ENCODE measurements around the gene RBM20. TPM values are rescaled to one million over a fixed set of nuclear protein-coding genes. Genes with fewer than 3 reads are reported as not detected.

The RBM20 gene
- polyA plus RNA-seq, 3 donors from 2014 or later: not detected

GRCh38 chr10:110790913-110791506 is 146.9 kb downstream of the RBM20 start:
- DNase-seq: no peak
- Mint-ChIP-seq H3K9me3 (no peaks in the 10 kb centered on the region), H3K27ac (no peak overlapping the region), H3K4me3 (no peak overlapping the region), H3K36me3 (no peaks in the 10 kb centered on the region), H3K27me3 (ENCODE audit: low read depth in 3 of 3) (peaks cover 0 to 9% (median 4%) of the 10 kb centered on the region in 3 donors), H3K4me1 (no peaks in the 10 kb centered on the region)

DNA sequence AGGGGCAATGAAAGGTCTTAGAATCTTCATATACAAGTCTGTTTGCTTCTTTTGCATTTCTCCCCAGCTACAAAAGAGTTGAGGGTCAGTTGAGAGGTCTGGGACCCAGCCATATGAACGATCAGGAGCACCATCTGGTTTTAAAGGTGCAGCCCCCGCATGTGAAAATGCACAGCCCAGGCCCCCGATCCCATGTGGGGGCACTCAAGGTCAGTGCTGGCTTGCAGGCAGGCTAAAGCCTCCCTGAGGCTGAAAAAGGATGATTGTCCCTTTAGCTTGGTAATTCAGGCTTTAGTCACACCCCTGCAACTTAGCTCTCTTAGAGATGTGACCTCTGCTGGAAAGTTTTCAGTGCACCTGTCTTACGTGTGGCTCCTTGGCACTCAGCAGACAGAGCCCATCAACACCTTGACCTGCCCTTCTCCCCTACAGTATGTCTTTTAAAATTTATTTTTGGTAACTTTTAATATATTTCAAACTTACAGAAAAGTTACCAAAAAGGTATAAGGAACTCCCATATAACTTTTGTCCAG is 147.5 kb downstream of the RBM20 start:
- H3K4me3 Mint-ChIP-seq: no peak overlapping the region
- no peaks in the 10 kb centered on the region for H3K9me3 Mint-ChIP-seq
- no peak for DNase-seq
- no peak overlapping the region for H3K27ac Mint-ChIP-seq
- no peaks in the 10 kb centered on the region for H3K36me3 Mint-ChIP-seq
- peaks cover 0 to 9% (median 4%) of the 10 kb centered on the region in 3 donors for H3K27me3 Mint-ChIP-seq (ENCODE audit: low read depth in 3 of 3)
- no peaks in the 10 kb centered on the region for H3K4me1 Mint-ChIP-seq

DNA sequence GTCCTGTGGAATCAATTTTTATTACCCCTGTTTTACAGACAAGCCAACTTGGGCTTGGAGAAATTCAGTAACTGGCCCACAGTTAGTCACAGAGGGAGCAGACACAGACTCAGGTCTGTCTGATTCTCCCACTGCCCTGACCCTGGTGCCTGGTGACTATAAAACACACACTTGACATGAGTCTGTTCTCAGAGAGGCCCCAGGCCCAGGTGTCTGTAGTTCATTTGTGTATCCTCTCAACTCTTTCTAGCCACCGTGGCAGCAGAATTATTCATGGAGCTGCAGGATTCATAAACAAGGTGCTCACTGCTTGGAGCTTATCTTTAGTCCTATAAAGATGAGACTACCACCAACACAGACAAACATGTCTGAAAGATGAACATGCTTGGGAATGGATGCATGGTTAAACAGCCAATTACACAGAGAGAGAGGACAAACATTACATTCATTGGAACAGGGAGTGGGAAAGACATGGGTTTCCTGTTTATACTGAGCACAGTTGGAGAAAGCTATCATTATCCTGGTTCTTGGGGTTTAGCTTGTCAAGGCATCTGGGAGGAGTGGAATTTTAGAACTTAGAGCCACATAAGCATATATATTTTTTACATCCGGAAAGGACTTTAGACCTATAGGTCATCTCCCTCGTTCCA is 148.5 kb downstream of the RBM20 start:
- no peaks in the 10 kb centered on the region for H3K4me1 Mint-ChIP-seq
- no peak overlapping the region for H3K4me3 Mint-ChIP-seq
- H3K27me3 Mint-ChIP-seq (ENCODE audit: low read depth in 3 of 3): peaks cover 0 to 9% (median 4%) of the 10 kb centered on the region in 3 donors
- H3K27ac Mint-ChIP-seq: no peak overlapping the region
- no peak for DNase-seq
- H3K36me3 Mint-ChIP-seq: no peaks in the 10 kb centered on the region
- no peaks in the 10 kb centered on the region for H3K9me3 Mint-ChIP-seq

DNA sequence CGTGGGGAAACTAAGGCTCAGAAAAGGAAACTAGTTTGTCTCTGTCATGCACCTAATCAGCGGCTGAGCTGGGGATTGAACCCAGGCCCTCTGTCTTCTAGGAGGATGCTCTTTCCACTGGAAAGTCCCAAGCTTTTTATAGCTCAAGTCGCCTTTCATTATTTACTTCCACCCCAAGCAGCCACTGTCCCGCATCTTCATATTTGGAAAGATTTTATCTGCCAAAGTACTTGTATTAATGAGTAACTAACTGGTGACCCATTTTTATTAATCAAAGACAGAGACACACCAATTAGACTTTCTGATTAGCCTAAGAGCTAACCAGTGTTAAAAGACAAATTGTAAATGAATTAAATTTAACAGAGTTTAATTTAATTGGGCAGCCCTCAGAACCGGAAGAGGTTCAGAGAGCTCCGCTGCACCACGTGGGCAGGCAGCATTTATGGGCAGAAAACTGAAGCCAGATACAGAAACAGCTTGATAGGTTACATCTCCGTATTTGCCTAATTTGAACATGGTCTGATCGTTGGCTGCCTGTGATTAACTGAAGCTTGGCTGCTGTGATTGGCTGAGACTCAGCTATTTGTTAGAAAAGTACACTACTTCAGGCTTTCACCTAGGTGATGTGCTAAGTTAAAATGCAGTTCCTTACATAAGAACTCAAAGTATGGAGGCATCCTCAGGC is 149.1 kb downstream of the RBM20 start:
- Mint-ChIP-seq H3K27me3 (ENCODE audit: low read depth in 3 of 3) (peaks cover 0 to 9% (median 4%) of the 10 kb centered on the region in 3 donors), H3K9me3 (no peaks in the 10 kb centered on the region), H3K27ac (no peak overlapping the region), H3K4me1 (no peaks in the 10 kb centered on the region), H3K4me3 (no peak overlapping the region), H3K36me3 (no peaks in the 10 kb centered on the region)
- no peak for DNase-seq

- Mint-ChIP-seq H3K27me3 (ENCODE audit: low read depth in 3 of 3) (peaks cover 0 to 8% (median 4%) of the 10 kb centered on the region in 3 donors), H3K9me3 (no peaks in the 10 kb centered on the region), H3K27ac (no peak overlapping the region), H3K4me3 (no peak overlapping the region), H3K4me1 (no peaks in the 10 kb centered on the region), H3K36me3 (no peaks in the 10 kb centered on the region)
- DNase-seq: no peak
Measured at GRCh38 chr10:110793886-110794285, 149.8 kb downstream of the RBM20 start.

DNA sequence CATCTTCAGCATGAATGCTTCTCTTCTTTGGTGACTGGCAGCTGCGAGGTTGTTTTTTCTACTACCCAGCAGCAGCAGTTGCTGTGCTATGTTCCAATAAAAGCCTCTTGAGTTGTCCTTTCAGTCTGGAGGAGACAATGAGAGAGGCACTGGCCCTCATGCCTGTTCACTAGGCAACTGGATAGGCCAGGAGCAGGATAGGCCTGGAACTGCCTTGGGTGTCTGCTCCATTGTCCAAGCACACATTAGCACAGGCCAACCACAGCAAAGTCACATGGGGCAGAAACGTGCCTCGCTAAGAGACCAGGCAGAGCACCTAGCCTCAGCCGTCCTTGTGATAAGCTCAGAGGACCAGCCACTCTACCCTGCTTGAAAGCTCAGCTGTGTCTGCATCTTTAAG is 150.7 kb downstream of the RBM20 start:
- no peak overlapping the region for H3K4me3 Mint-ChIP-seq
- DNase-seq: no peak
- no peaks in the 10 kb centered on the region for H3K9me3 Mint-ChIP-seq
- no peaks in the 10 kb centered on the region for H3K4me1 Mint-ChIP-seq
- no peaks in the 10 kb centered on the region for H3K36me3 Mint-ChIP-seq
- peaks cover 0 to 7% (median 4%) of the 10 kb centered on the region in 3 donors for H3K27me3 Mint-ChIP-seq (ENCODE audit: low read depth in 3 of 3)
- no peak overlapping the region for H3K27ac Mint-ChIP-seq

DNA sequence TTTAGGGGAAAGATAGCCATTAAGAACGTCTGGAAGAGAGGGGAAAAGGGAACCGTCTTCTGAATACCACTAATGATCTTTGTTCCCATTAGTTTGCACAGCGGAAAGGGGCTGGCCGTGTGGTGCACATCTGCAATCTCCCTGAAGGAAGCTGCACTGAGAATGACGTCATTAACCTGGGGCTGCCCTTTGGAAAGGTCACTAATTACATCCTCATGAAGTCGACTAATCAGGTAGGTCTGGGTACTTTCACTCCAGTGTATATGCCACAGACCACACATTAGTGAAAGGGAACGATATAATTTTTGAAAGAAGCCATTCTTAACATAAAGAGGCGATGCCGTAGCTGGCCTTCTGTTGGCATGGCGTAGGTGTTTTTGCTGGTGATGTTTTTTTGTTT is 153.3 kb downstream of the RBM20 start:
- DNase-seq: no peak
- Mint-ChIP-seq H3K27ac (no peak overlapping the region), H3K4me3 (no peak overlapping the region), H3K27me3 (ENCODE audit: low read depth in 3 of 3) (peaks cover 0 to 7% (median 3%) of the 10 kb centered on the region in 3 donors), H3K9me3 (no peaks in the 10 kb centered on the region), H3K4me1 (peaks cover 0 to 2% of the 10 kb centered on the region in 2 donors), H3K36me3 (no peaks in the 10 kb centered on the region)

DNA sequence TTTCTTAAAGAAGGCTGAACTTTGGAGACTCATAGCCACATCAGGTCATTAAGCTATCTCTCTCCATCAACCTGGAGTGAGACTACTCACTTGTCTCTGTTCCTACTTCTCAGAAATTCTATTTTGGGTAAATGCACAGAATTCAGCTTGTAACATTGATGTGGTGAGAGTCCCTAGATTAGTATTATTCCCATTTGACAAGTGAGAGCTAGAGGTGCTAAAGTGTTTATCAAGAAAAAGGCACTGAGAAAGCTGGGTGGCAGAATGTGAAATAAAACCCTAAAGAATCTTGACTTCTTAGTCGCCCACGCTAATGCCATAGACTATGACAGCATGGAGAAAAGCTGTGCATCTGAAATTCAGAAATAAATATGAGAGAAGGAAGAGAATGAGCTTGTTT is 154.2 kb downstream of the RBM20 start:
- no peaks in the 10 kb centered on the region for H3K36me3 Mint-ChIP-seq
- peaks cover 0 to 11% of the 10 kb centered on the region in 2 donors for H3K4me1 Mint-ChIP-seq
- no peak overlapping the region for H3K27ac Mint-ChIP-seq
- H3K9me3 Mint-ChIP-seq: no peaks in the 10 kb centered on the region
- no peak for DNase-seq
- H3K27me3 Mint-ChIP-seq (ENCODE audit: low read depth in 3 of 3): peaks cover 0 to 2% (median 0%) of the 10 kb centered on the region in 3 donors
- no peak overlapping the region for H3K4me3 Mint-ChIP-seq

- H3K27ac Mint-ChIP-seq: no peak overlapping the region
- H3K4me3 Mint-ChIP-seq: no peak overlapping the region
- DNase-seq: no peak
- H3K27me3 Mint-ChIP-seq (ENCODE audit: low read depth in 3 of 3): peaks cover 0 to 2% (median 0%) of the 10 kb centered on the region in 3 donors
- no peaks in the 10 kb centered on the region for H3K9me3 Mint-ChIP-seq
- H3K4me1 Mint-ChIP-seq: peaks cover 11 to 27% of the 10 kb centered on the region in 2 donors
- no peaks in the 10 kb centered on the region for H3K36me3 Mint-ChIP-seq
Measured at GRCh38 chr10:110802090-110802489, 158.0 kb downstream of the RBM20 start.

GRCh38 chr10:110802551-110803238 is 158.6 kb downstream of the RBM20 start:
- Mint-ChIP-seq H3K4me1 (peaks cover 11 to 27% of the 10 kb centered on the region in 2 donors), H3K4me3 (no peak overlapping the region), H3K9me3 (no peaks in the 10 kb centered on the region), H3K27ac (peak overlapping the region in 1 of 6 donors; percentile 14), H3K36me3 (no peaks in the 10 kb centered on the region), H3K27me3 (ENCODE audit: low read depth in 3 of 3) (peaks cover 0 to 2% (median 0%) of the 10 kb centered on the region in 3 donors)
- peak in 1 of 3 donors; percentile 4 for DNase-seq

DNA sequence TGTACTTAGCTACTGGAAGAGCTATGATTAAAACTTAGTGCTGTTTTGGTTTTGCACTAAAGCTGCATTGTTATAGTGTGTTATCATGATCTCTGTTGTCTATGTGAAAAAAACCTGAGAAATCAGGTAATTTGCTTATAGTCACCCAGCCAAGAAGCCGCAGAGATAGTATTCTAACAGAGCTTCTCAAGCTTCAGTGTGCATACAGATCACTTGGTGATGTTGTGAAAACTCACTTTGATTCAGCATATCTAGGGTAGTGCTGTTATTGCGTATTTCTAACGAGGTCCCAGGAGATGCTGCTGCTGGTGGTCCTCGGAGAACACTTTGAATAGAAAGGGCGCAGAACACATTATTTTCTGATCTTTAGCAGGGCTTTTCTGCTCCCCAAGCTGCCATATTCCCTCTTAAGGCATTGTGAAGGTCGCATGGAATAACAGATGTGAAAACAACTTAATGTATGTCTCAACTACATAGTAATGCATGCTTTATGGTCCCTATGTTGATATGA is 159.2 kb downstream of the RBM20 start:
- H3K4me1 Mint-ChIP-seq: peaks cover 11 to 27% of the 10 kb centered on the region in 2 donors
- DNase-seq: no peak
- no peak overlapping the region for H3K27ac Mint-ChIP-seq
- H3K9me3 Mint-ChIP-seq: no peaks in the 10 kb centered on the region
- H3K27me3 Mint-ChIP-seq (ENCODE audit: low read depth in 3 of 3): peaks cover 0 to 2% (median 0%) of the 10 kb centered on the region in 3 donors
- H3K36me3 Mint-ChIP-seq: no peaks in the 10 kb centered on the region
- H3K4me3 Mint-ChIP-seq: no peak overlapping the region

GRCh38 chr10:110803830-110804338 is 159.7 kb downstream of the RBM20 start:
- Mint-ChIP-seq H3K9me3 (no peaks in the 10 kb centered on the region), H3K4me1 (peaks cover 11 to 27% of the 10 kb centered on the region in 2 donors), H3K27me3 (ENCODE audit: low read depth in 3 of 3) (peaks cover 0 to 4% (median 0%) of the 10 kb centered on the region in 3 donors), H3K27ac (peak overlapping the region in 2 of 6 donors; percentile 15 to 41), H3K36me3 (peaks cover 0 to 3% (median 0%) of the 10 kb centered on the region in 3 donors), H3K4me3 (peak overlapping the region in 2 of 5 donors; percentile 22 to 33)
- peak; percentile 45 to 58 (median 56) for DNase-seq

- H3K9me3 Mint-ChIP-seq: no peaks in the 10 kb centered on the region
- no peak overlapping the region for H3K27ac Mint-ChIP-seq
- peaks cover 11 to 27% of the 10 kb centered on the region in 2 donors for H3K4me1 Mint-ChIP-seq
- peaks cover 0 to 3% (median 0%) of the 10 kb centered on the region in 3 donors for H3K36me3 Mint-ChIP-seq
- H3K27me3 Mint-ChIP-seq (ENCODE audit: low read depth in 3 of 3): peaks cover 0 to 4% (median 0%) of the 10 kb centered on the region in 3 donors
- peak overlapping the region in 1 of 5 donors; percentile 22 for H3K4me3 Mint-ChIP-seq
- no peak for DNase-seq
Measured at GRCh38 chr10:110804376-110804775, 160.2 kb downstream of the RBM20 start.

Measured in immature natural killer cell (primary cell).